Liver (tissue), 9 donors: Measurements from ENCODE around the gene USP37. TPM values are rescaled to one million over a fixed set of nuclear protein-coding genes. Genes with fewer than 3 reads are reported as not detected.

Experiments
- DNase-seq: peaks from one replicate; pipeline ENCODE4 v3.0.0-alpha.2; 2017; ENCODE audit warnings: low spot score
- H3K27ac ChIP-seq, 2 donors: one replicate each; pipeline ENCODE4 v1.7.0; 2013; ENCODE audit warnings: inconsistent platforms in 2 of 2, low read length in 2 of 2, control low read depth in 1 of 2, low read depth in 1 of 2, mild to moderate bottlenecking in 1 of 2
- H3K27me3 ChIP-seq, 4 donors: one replicate each; pipeline versions ENCODE4 v1.6.1 to v1.7.0; 2013; ENCODE audit warnings: low read length in 3 of 4, inconsistent platforms in 1 of 4, mild to moderate bottlenecking in 1 of 4, moderate library complexity in 1 of 4; ENCODE audit not compliant: control insufficient read depth in 4 of 4, insufficient read depth in 4 of 4
- H3K36me3 ChIP-seq, 4 donors: one replicate each; pipeline versions ENCODE4 v1.6.1 to v1.7.0; 2013; ENCODE audit warnings: low read length in 3 of 4, mild to moderate bottlenecking in 3 of 4, low read depth in 1 of 4, moderate library complexity in 1 of 4; ENCODE audit not compliant: control insufficient read depth in 4 of 4, insufficient read depth in 3 of 4
- H3K4me1 ChIP-seq, 4 donors: one replicate each; pipeline versions ENCODE4 v1.6.1 to v1.7.0; 2013; ENCODE audit warnings: low read length in 3 of 4, mild to moderate bottlenecking in 3 of 4, moderate library complexity in 1 of 4; ENCODE audit not compliant: control insufficient read depth in 4 of 4, insufficient read depth in 4 of 4
- H3K4me3 ChIP-seq, 3 donors: one replicate each; pipeline versions ENCODE4 v1.6.1 to v1.7.0; 2013; ENCODE audit warnings: low read length in 3 of 3, control low read depth in 1 of 3, low read depth in 1 of 3, mild to moderate bottlenecking in 1 of 3
- H3K9ac ChIP-seq, 2 donors: one replicate each; pipeline ENCODE4 v1.7.0; 2013; ENCODE audit warnings: low read length in 2 of 2, mild to moderate bottlenecking in 2 of 2, moderate library complexity in 2 of 2, control low read depth in 1 of 2, low read depth in 1 of 2
- H3K9me3 ChIP-seq, 4 donors: one replicate each; pipeline versions ENCODE4 v1.6.1 to v1.7.0; 2013; ENCODE audit warnings: low read length in 3 of 4; ENCODE audit not compliant: control insufficient read depth in 4 of 4
- EGR1 ChIP-seq, 2 donors: IDR thresholded peaks; 2 replicates each; pipeline ENCODE4 v1.6.1; 2016 to 2018; ENCODE audit warnings: antibody characterized with exemption in 2 of 2, low read depth in 2 of 2
- FOXA1 ChIP-seq: IDR thresholded peaks from 2 replicates; pipeline ENCODE4 v1.6.1; 2016; ENCODE audit warnings: antibody characterized with exemption
- FOXA2 ChIP-seq: IDR thresholded peaks from 2 replicates; pipeline ENCODE4 v1.6.1; 2016; ENCODE audit warnings: antibody characterized with exemption
- GABPA ChIP-seq, 2 donors: IDR thresholded peaks in 1 of 2; conservative IDR thresholded peaks in 1 of 2; 2 replicates each; pipeline ENCODE4 v1.6.1; 2016; ENCODE audit warnings: antibody characterized with exemption in 2 of 2, mild to moderate bottlenecking in 1 of 2, moderate library complexity in 1 of 2
- HNF4A ChIP-seq, 2 donors: conservative IDR thresholded peaks; 2 replicates each; pipeline ENCODE4 v1.6.1; 2016; ENCODE audit warnings: antibody characterized with exemption in 2 of 2, mild to moderate bottlenecking in 2 of 2
- HNF4G ChIP-seq: IDR thresholded peaks from 2 replicates; pipeline ENCODE4 v1.6.1; 2016; ENCODE audit warnings: antibody characterized with exemption
- NR2F2 ChIP-seq: IDR thresholded peaks from 2 replicates; pipeline ENCODE4 v1.6.1; 2016; ENCODE audit warnings: antibody characterized with exemption
- RAD21 ChIP-seq, 2 donors: IDR thresholded peaks; 2 replicates each; pipeline ENCODE4 v1.6.1; 2016; ENCODE audit warnings: antibody characterized with exemption in 2 of 2, mild to moderate bottlenecking in 2 of 2
- RXRA ChIP-seq, 2 donors: IDR thresholded peaks; 2 replicates each; pipeline ENCODE4 v1.6.1; 2017 to 2018; ENCODE audit warnings: antibody characterized with exemption in 2 of 2, mild to moderate bottlenecking in 1 of 2
- SP1 ChIP-seq: IDR thresholded peaks from 2 replicates; pipeline ENCODE4 v1.6.1; 2018; ENCODE audit warnings: antibody characterized with exemption, mild to moderate bottlenecking
- TAF1 ChIP-seq: conservative IDR thresholded peaks from 2 replicates; pipeline ENCODE4 v1.6.1; 2016; ENCODE audit warnings: antibody characterized with exemption, mild to moderate bottlenecking
- YY1 ChIP-seq: IDR thresholded peaks from 2 replicates; pipeline ENCODE4 v1.6.1; 2016; ENCODE audit warnings: antibody characterized with exemption, mild to moderate bottlenecking
- WGBS: extraction: QIAGEN DNeasy Blood & Tissue Kit; methylation state at CpG from one replicate; pipeline ENCODE4 v1.1.7; 2013; 5-methylcytosine and 5-hydroxymethylcytosine counted together
- polyA plus RNA-seq, 2 donors: library from polyadenylated mRNA; stranded (reverse) in 1 of 2; unstranded in 1 of 2; fragments of 200-250 nt in 1 of 2; fragments of >200 nt in 1 of 2; fragmentation: Nextera tagmentation in 1 of 2; extraction: Ambion mirVana in 1 of 2; gene quantifications; one replicate each; pipeline versions ENCODE4 v1.2.1 to v1.2.3, GENCODE V29; 2013 to 2015
- total RNA-seq, 2 donors: library from RNA; depleted of rRNA; stranded (reverse); fragments of >200 nt; gene quantifications; one replicate each; pipeline ENCODE4 v1.2.3, GENCODE V29; 2014
- TF ChIP-seq, protein P1 (sequence below): IDR thresholded peaks from 2 replicates; pipeline ENCODE4 v1.6.1; 2016; ENCODE audit warnings: antibody characterized with exemption
- TF ChIP-seq, protein P2 (sequence below): IDR thresholded peaks from 2 replicates; pipeline ENCODE4 v1.6.1; 2016; ENCODE audit warnings: antibody characterized with exemption, mild to moderate bottlenecking
- TF ChIP-seq, protein P3 (sequence below): IDR thresholded peaks from 2 replicates; pipeline ENCODE4 v1.6.1; 2016; ENCODE audit warnings: antibody characterized with exemption
- donor health status: healthy.
- donor health status: healthy.
- donor health status: healthy.
- donor health status: healthy.
- donor health status: healthy.

The USP37 gene
- total and polyA plus RNA-seq, 4 donors: 1.4 to 10.9 (median 4.7) TPM

DNA sequence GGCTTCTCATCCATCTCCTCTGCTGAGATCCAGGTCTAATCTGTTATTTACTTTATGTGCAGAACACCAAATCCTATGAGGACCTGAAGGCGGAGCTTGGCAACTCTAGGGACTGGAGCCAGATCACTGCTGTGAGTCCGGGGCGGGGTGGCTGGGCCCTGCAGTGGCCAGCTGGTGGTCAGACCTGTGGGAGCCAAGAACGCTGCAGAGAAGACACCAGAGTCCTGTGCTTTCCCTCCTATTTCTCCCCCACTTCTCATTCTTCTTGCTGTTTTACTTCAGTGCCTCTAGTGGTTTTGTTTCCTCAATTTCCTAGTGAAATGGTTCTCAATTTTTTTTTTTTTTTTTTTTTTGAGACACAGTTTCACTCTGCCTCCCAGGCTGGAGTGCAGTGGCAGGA lies 129.6 kb downstream of the USP37 start:
- Histone ChIP-seq H3K9ac (no peak overlapping the region), H3K4me3 (no peak overlapping the region), H3K9me3 (no peaks in the 10 kb centered on the region), H3K27ac (no peak overlapping the region), H3K27me3 (no peaks in the 10 kb centered on the region), H3K36me3 (peaks cover 0 to 58% (median 18%) of the 10 kb centered on the region in 4 donors), H3K4me1 (peaks cover 0 to 10% (median 5%) of the 10 kb centered on the region in 4 donors)
- no peak for DNase-seq
- 80% methylated on average over 4 of the region's 4 CpGs for WGBS
- TF ChIP-seq FOXA2: no peak
- TF ChIP-seq, protein P1, sequence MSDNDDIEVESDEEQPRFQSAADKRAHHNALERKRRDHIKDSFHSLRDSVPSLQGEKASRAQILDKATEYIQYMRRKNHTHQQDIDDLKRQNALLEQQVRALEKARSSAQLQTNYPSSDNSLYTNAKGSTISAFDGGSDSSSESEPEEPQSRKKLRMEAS: no peak
- TF ChIP-seq, protein P2, sequence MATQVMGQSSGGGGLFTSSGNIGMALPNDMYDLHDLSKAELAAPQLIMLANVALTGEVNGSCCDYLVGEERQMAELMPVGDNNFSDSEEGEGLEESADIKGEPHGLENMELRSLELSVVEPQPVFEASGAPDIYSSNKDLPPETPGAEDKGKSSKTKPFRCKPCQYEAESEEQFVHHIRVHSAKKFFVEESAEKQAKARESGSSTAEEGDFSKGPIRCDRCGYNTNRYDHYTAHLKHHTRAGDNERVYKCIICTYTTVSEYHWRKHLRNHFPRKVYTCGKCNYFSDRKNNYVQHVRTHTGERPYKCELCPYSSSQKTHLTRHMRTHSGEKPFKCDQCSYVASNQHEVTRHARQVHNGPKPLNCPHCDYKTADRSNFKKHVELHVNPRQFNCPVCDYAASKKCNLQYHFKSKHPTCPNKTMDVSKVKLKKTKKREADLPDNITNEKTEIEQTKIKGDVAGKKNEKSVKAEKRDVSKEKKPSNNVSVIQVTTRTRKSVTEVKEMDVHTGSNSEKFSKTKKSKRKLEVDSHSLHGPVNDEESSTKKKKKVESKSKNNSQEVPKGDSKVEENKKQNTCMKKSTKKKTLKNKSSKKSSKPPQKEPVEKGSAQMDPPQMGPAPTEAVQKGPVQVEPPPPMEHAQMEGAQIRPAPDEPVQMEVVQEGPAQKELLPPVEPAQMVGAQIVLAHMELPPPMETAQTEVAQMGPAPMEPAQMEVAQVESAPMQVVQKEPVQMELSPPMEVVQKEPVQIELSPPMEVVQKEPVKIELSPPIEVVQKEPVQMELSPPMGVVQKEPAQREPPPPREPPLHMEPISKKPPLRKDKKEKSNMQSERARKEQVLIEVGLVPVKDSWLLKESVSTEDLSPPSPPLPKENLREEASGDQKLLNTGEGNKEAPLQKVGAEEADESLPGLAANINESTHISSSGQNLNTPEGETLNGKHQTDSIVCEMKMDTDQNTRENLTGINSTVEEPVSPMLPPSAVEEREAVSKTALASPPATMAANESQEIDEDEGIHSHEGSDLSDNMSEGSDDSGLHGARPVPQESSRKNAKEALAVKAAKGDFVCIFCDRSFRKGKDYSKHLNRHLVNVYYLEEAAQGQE: no peak
- no peak for TF ChIP-seq RXRA (IDR thresholded peaks at IDR 0.05)
- no peak for TF ChIP-seq TAF1
- no peak for TF ChIP-seq HNF4A (conservative IDR thresholded peaks at IDR 0.05)
- no peak for TF ChIP-seq SP1
- TF ChIP-seq FOXA1: no peak
- no peak for TF ChIP-seq YY1
- no peak for TF ChIP-seq EGR1 (IDR thresholded peaks at IDR 0.05; ENCODE audit: low read depth in 2 of 2)
- TF ChIP-seq NR2F2: no peak
- no peak for TF ChIP-seq GABPA (IDR thresholded peaks at IDR 0.05 in 1 of 2, conservative IDR thresholded peaks at IDR 0.05 in 1 of 2)

DNA sequence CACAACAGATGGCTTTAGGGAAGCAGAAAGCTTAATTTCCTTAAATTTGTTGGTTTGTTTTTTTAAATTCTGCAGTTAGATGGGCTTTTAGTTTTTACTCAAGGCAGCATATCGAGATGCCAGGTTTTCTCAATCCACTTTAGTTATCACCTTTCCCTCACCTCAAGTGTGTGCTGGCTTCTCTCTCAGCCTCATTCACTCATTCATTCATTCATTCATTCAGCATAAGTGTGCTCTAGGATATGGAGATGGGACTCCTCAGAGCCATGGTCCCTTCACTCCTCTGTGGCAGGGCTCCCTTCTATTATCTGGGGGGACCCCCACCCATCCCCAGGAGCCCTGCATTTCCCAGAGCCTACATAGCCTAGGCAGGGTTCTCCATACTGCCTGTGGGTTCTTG lies 130.2 kb downstream of the USP37 start:
- Histone ChIP-seq H3K36me3 (peaks cover 0 to 54% (median 18%) of the 10 kb centered on the region in 4 donors), H3K9me3 (no peaks in the 10 kb centered on the region), H3K27me3 (no peaks in the 10 kb centered on the region), H3K9ac (no peak overlapping the region), H3K4me3 (no peak overlapping the region), H3K27ac (no peak overlapping the region), H3K4me1 (peaks cover 0 to 7% (median 5%) of the 10 kb centered on the region in 4 donors)
- no peak for TF ChIP-seq RAD21 (IDR thresholded peaks at IDR 0.05)
- TF ChIP-seq YY1: no peak
- no peak for TF ChIP-seq TAF1
- TF ChIP-seq HNF4G: no peak
- TF ChIP-seq, protein P3, sequence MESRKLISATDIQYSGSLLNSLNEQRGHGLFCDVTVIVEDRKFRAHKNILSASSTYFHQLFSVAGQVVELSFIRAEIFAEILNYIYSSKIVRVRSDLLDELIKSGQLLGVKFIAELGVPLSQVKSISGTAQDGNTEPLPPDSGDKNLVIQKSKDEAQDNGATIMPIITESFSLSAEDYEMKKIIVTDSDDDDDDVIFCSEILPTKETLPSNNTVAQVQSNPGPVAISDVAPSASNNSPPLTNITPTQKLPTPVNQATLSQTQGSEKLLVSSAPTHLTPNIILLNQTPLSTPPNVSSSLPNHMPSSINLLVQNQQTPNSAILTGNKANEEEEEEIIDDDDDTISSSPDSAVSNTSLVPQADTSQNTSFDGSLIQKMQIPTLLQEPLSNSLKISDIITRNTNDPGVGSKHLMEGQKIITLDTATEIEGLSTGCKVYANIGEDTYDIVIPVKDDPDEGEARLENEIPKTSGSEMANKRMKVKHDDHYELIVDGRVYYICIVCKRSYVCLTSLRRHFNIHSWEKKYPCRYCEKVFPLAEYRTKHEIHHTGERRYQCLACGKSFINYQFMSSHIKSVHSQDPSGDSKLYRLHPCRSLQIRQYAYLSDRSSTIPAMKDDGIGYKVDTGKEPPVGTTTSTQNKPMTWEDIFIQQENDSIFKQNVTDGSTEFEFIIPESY: no peak
- no peak for TF ChIP-seq HNF4A (conservative IDR thresholded peaks at IDR 0.05)
- no peak for TF ChIP-seq GABPA (IDR thresholded peaks at IDR 0.05 in 1 of 2, conservative IDR thresholded peaks at IDR 0.05 in 1 of 2)
- TF ChIP-seq EGR1 (IDR thresholded peaks at IDR 0.05; ENCODE audit: low read depth in 2 of 2): no peak
- TF ChIP-seq NR2F2: no peak
- TF ChIP-seq FOXA2: no peak
- no peak for DNase-seq
- WGBS: 98% methylated on average over 1 of the region's 1 CpG
